ENCODE data around the gene COLGALT1.

Gene COLGALT1

GRCh38 chr19:17602217-17602616 lies 46.8 kb downstream of the COLGALT1 start:
- DNase-seq, result no peak

DNA sequence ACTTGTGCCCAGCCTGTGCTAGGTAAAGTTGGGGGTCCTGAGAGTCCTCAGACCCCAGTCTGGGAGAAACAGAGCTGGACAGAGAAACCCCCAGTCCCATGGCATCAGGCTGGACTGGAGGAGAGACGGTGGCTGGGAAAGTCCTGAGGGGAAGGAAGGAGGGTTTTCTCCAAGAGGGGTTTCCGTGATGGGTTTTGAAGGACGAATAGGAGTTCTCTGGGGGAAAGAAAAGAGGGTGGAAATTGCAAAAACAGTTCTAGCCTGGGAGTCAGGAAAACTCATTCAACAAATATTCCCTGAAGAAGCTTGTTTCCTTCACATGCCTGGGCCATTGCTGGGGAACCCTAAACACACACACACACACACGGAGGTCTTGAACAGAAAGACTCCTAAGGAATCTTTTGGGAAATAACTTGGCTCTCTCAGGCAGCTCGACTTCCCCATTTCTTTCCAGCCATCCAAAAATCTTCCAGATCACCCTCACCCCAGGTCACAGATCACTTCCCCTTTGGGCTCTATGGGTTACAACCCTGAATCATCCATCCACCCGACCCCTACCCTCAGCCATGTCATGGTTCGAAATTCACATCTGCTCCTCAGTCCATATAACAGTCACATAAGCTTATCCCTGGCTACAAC lies 47.5 kb downstream of the COLGALT1 start:
- no peak for DNase-seq

DNA sequence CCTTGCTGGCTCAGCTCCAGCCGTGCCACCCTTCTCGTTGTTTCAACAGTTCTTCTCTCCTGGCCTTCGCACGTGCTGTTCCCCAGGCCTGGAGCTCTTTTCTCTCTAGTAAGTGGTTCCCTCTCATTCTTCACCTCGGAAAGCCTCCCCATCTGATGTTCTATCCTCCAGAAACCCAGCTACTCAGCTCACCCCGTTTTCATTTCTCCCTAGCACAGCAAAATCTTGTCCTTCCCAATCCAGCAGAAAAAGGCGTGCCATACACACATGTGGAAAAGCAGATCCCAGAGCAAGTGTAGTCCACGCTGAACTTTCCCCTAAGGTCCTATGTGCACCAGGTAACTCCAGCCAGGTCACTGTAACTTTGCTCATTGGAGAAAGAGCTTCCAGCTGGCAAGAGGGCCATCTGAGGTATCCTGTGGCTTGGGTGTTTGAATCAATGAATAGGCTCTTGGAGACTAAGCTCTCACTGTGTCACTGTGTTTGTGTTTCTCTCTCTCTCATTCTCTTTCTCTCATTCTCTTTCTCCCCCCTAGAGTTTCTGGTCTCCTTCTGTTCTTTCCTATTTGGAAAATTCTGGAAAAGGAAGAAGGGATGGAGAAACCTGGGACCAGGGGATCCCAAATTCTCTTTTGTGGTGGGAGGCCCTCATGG lies 49.0 kb downstream of the COLGALT1 start:
- no peak for DNase-seq

- DNase-seq, result no peak
These were observed 49.7 kb downstream of the COLGALT1 start for GRCh38 chr19:17605117-17605516.

DNA sequence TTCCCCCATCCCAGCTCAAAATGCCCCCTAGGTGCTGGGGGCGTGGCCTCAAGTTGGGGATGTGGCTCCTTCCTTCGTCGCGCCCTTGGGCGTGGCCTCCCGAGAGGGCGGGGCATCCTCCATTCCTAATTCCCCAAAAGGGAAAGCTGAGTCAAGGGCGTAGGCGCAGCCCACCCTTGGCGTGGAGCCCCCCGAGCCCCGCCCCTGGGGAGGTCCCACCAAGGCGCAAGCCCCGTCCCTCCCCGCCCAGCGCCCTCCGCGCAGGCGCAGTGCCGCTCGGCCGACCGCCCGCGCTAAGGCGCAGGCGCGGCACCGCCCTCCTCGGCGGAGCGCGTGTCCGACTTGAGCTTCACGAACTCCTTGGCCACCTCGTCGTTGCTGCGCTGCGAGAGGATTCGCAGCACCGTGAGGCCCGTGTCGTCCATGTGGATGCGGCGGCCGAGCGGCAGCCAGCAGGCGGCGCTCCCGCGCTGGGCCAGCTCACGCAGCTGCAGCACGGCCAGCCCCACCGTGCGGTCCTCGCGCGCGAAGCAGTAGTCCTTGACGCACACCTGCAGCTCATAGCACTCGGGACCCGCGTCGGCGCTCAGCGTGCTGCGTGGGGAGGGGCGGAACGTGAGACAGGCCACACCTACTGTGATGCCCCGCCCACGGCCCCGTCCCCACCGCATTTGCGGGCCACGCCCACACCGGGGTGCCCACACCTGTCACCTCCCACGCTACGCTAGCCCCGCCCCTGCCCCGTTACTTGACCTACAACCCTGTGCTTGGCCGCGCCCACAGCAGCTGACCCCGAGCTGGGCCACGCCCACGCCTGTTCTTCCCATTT lies 50.5 kb downstream of the COLGALT1 start:
- peak; percentile 85 for DNase-seq

GRCh38 chr19:17606590-17607185 lies 51.2 kb downstream of the COLGALT1 start:
- DNase-seq, result no peak

DNA sequence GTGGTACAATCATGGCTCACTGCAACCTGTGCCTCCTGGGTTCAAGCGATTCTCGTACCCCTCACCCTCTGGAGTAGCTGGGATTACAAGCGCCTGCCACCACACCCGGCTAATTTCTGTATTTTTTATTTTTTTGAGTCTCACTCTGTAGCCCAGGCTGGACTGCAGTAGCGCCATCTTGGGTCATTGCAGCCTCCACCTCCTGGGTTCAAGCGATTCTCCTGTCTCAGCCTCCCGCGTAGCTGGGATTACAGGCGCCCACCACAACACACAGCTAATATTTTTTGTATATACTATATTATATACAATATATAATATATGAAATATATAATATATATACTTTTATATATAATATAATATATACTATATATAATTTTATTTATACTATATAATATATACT lies 52.5 kb downstream of the COLGALT1 start:
- DNase-seq, result no peak

DNA sequence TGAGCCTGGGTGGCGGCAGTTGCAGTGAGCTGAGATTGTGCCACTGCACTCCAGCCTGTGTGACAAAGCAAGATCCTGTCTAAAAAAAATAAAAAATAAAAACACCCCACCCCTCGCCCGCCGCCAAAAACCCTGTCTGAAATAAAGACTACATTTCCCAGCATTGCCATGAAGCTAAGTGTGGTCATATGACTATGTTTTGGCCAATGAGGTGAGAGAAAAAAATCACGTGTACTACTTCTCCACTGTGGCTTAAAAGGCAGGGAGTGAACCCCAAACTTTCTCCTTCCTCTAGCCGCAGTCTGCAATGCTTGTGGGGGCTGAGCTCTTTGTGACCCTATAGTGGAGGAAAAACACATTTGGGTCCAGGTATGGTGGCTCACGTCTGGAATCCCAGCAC lies 54.9 kb downstream of the COLGALT1 start:
- no peak for DNase-seq

- no peak for DNase-seq
These were observed 56.2 kb downstream of the COLGALT1 start for GRCh38 chr19:17611462-17612244.

GRCh38 chr19:17614476-17614875 lies 59.0 kb downstream of the COLGALT1 start:
- DNase-seq, result no peak

GRCh38 chr19:17615889-17616685 lies 60.6 kb downstream of the COLGALT1 start:
- DNase-seq, result no peak

DNA sequence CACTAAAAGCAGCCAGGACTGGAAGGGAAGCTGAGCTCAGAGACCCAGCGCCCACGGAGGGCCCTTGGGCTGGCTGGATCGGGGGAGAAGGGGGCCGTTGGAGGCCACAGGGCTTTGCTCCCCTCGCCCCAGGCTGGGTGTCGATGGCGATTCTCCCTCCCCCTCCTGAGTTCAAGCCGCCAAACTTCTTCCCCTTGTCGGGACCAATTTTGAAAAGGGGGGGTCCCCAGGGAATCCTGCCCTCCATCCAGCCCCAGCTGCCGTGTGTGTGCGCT lies 61.2 kb downstream of the COLGALT1 start:
- DNase-seq, result no peak

GRCh38 chr19:17616961-17617806 lies 61.7 kb downstream of the COLGALT1 start:
- DNase-seq, result no peak

- DNase-seq, result no peak
These were observed 62.4 kb downstream of the COLGALT1 start for GRCh38 chr19:17617807-17618192.

DNA sequence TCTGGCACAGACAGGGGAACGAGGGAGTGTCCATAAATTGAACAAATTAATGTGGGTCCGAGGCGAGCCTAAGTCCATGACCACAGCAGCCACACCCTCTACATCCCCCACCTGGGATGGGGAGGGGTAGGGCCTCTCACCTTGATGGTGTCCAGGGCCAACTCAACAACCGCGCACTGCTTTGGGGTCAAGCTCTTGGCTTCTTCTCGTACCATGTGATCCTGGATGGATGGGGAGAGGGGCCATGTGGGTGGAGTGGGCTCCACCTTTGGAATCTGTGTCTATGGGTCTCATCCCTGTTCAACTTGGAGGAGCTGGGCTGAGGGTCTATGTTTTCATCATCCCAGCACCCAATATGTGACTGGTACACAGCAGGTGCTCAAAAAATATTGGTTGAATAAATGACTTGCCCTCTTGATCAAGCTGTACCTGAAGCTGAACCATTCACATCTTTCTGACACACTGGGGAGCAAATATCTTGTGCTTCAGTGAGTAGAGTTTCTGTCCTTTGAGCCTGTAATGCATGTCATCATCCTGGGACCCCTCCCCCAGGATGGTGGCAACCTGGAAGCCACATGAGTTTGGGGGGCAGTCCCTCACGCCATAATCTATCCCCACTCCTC lies 62.9 kb downstream of the COLGALT1 start:
- no peak for DNase-seq

DNA sequence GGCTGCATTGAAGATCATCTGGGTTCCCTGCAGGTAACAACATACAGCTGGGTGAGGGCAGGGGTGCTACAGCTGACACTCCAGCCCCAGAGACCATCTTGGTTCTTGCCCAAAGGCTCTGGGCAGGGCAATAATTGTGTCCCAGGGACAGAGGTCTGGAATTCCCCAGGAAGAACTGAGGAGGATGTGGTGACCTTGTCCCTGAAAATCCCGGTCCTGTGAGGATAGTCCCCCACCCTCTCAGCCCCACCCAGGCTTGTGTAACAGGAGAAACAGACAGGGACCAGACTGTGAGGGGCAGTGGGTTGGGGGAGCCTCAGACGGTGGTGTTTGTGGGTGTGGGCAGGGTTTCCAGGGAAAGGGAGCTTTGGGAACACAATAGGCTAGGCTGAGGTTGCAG lies 63.5 kb downstream of the COLGALT1 start:
- DNase-seq, result no peak

DNA sequence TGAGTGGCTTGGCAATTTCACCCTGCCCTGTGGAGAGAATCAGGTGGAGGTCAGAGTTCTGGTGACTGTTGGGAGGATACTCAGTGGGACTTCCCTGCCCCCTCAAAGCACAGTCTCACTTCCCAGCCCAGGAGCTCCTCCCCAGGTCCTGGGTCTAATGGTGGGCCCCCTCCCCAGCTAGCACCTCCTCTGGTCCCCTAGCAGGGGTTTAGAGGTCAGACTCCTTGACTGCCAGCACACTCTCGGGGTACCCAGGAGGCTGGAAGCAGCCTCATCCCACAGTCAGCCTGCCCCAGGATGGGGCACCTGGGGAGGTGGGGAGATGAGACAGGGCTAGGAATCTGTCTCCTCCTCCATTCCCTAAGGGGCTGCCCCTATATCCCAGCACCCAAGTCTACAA lies 65.2 kb downstream of the COLGALT1 start:
- no peak for DNase-seq

- DNase-seq, result no peak
These were observed 67.9 kb downstream of the COLGALT1 start for GRCh38 chr19:17623224-17623935.

GRCh38 chr19:17624314-17624991 lies 69.0 kb downstream of the COLGALT1 start:
- no peak for DNase-seq
